Activated CD4-positive, alpha-beta memory T cell treated with anti-CD3 and anti-CD28 coated beads, Interleukin-2, amount 10 ng/mL, durations not matched to agents 7 days and 5 days (primary cell): ENCODE data around the gene ZBTB17. TPM values are rescaled to one million over a fixed set of nuclear protein-coding genes. Genes with fewer than 3 reads are reported as not detected.

Source experiments
- CTCF ChIA-PET: fragments of 350-600 bp; sonication (Branson Sonifier 250); formaldehyde crosslinking; loops from one replicate; lab custom pipeline; 2021; ENCODE audit warnings: antibody characterized with exemption, inconsistent platforms; lab: Charles Lee
- POLR2A ChIA-PET: fragments of 350-600 bp; sonication (Branson Sonifier 250); formaldehyde crosslinking; loops from one replicate; lab custom pipeline; 2021; ENCODE audit warnings: antibody characterized with exemption; lab: Charles Lee
- DNase-seq: peaks from one replicate; pipeline ENCODE4 v3.0.0-alpha.2; 2020
- H3K27ac Mint-ChIP-seq: one replicate; pipeline ENCODE4 v1.8.0; 2021; ENCODE audit warnings: mild to moderate bottlenecking, mixed read lengths
- H3K27me3 Mint-ChIP-seq: one replicate; pipeline ENCODE4 v1.8.0; 2021; ENCODE audit warnings: mixed read lengths
- H3K36me3 Mint-ChIP-seq: one replicate; pipeline ENCODE4 v1.8.0; 2021; ENCODE audit warnings: low read depth, mixed read lengths
- H3K4me1 Mint-ChIP-seq: one replicate; pipeline ENCODE4 v1.8.0; 2021; ENCODE audit warnings: mixed read lengths
- H3K4me3 Mint-ChIP-seq: one replicate; pipeline ENCODE4 v1.8.0; 2021; ENCODE audit warnings: mild to moderate bottlenecking, mixed read lengths
- H3K9me3 Mint-ChIP-seq: one replicate; pipeline ENCODE4 v1.8.0; 2021; ENCODE audit warnings: mixed read lengths
- total RNA-seq, 2 experiments: library from RNA; stranded (reverse); gene quantifications; one replicate each; pipeline ENCODE4 v1.2.3, GENCODE V29; 2021

Gene ZBTB17
- total RNA-seq, 2 experiments from 2014 or later = 43.8 to 48.0 TPM

GRCh38 chr1:15945011-15945831, 30.7 kb downstream of the ZBTB17 start:
- DNase-seq = no peak
- Mint-ChIP-seq H3K4me3 (no peak overlapping the region), H3K27ac (no peak overlapping the region), H3K9me3 (no peaks in the 10 kb centered on the region), H3K27me3 (no peaks in the 10 kb centered on the region), H3K4me1 (peaks cover 31% of the 10 kb centered on the region), H3K36me3 (peaks cover 35% of the 10 kb centered on the region)
- ChIA-PET CTCF (no interaction called here), POLR2A (no interaction called here)

- peaks cover 23% of the 10 kb centered on the region for H3K4me1 Mint-ChIP-seq
- POLR2A ChIA-PET = no interaction called here
- no peak overlapping the region for H3K4me3 Mint-ChIP-seq
Observed at GRCh38 chr1:15944308-15945010, 31.4 kb downstream of the ZBTB17 start.

GRCh38 chr1:15943992-15944307, 32.0 kb downstream of the ZBTB17 start:
- no peaks in the 10 kb centered on the region for H3K9me3 Mint-ChIP-seq
- no peak overlapping the region for H3K4me3 Mint-ChIP-seq
- H3K27me3 Mint-ChIP-seq = no peaks in the 10 kb centered on the region
- ChIA-PET POLR2A (no interaction called here), CTCF (no interaction called here)
- H3K36me3 Mint-ChIP-seq = peaks cover 45% of the 10 kb centered on the region
- DNase-seq = no peak
- peaks cover 18% of the 10 kb centered on the region for H3K4me1 Mint-ChIP-seq
- H3K27ac Mint-ChIP-seq = no peak overlapping the region

More at GRCh38 chr1:15944308-15945010, 31.4 kb downstream of the ZBTB17 start:
- Mint-ChIP-seq H3K27ac (no peak overlapping the region), H3K9me3 (no peaks in the 10 kb centered on the region), H3K27me3 (no peaks in the 10 kb centered on the region), H3K36me3 (peaks cover 41% of the 10 kb centered on the region)
- CTCF ChIA-PET = no interaction called here
- DNase-seq = no peak

GRCh38 chr1:15943328-15943991, 32.4 kb downstream of the ZBTB17 start:
- Mint-ChIP-seq H3K4me3 (no peak overlapping the region), H3K27me3 (no peaks in the 10 kb centered on the region), H3K36me3 (peaks cover 41% of the 10 kb centered on the region), H3K4me1 (peaks cover 13% of the 10 kb centered on the region), H3K27ac (no peak overlapping the region), H3K9me3 (no peaks in the 10 kb centered on the region)
- ChIA-PET CTCF (no interaction called here), POLR2A (no interaction called here)
- DNase-seq = no peak

- POLR2A ChIA-PET = interaction anchor here (1.3 kb wide), 1 partner anchor 17 kb away, joined by 4 read pairs; no protein-coding TSS in a partner anchor
Observed at GRCh38 chr1:15942661-15943327, 33.1 kb downstream of the ZBTB17 start.

GRCh38 chr1:15941899-15942660, 33.8 kb downstream of the ZBTB17 start:
- Mint-ChIP-seq H3K4me3 (no peak overlapping the region), H3K36me3 (peaks cover 42% of the 10 kb centered on the region), H3K27me3 (no peaks in the 10 kb centered on the region), H3K4me1 (peaks cover 6% of the 10 kb centered on the region), H3K27ac (no peak overlapping the region), H3K9me3 (no peaks in the 10 kb centered on the region)
- DNase-seq = no peak
- ChIA-PET CTCF (no interaction called here), POLR2A (interaction anchor here (1.3 kb wide), 1 partner anchor 17 kb away, joined by 4 read pairs; no protein-coding TSS in a partner anchor)

More at GRCh38 chr1:15942661-15943327, 33.1 kb downstream of the ZBTB17 start:
- H3K27ac Mint-ChIP-seq = no peak overlapping the region
- no peaks in the 10 kb centered on the region for H3K27me3 Mint-ChIP-seq
- H3K4me3 Mint-ChIP-seq = no peak overlapping the region
- DNase-seq = no peak
- H3K9me3 Mint-ChIP-seq = no peaks in the 10 kb centered on the region
- CTCF ChIA-PET = no interaction called here
- peaks cover 40% of the 10 kb centered on the region for H3K36me3 Mint-ChIP-seq
- peaks cover 7% of the 10 kb centered on the region for H3K4me1 Mint-ChIP-seq

- peaks cover 4% of the 10 kb centered on the region for H3K4me1 Mint-ChIP-seq
- H3K27ac Mint-ChIP-seq = no peak overlapping the region
- H3K9me3 Mint-ChIP-seq = no peaks in the 10 kb centered on the region
- POLR2A ChIA-PET = interaction anchor here (1.3 to 1.4 kb wide), 2 partner anchors 9 to 18 kb away, joined by 3 to 4 read pairs; no protein-coding TSS in a partner anchor
- H3K36me3 Mint-ChIP-seq = peaks cover 45% of the 10 kb centered on the region
- no peaks in the 10 kb centered on the region for H3K27me3 Mint-ChIP-seq
- no peak for DNase-seq
- CTCF ChIA-PET = no interaction called here
- H3K4me3 Mint-ChIP-seq = no peak overlapping the region
Observed at GRCh38 chr1:15941044-15941840, 34.7 kb downstream of the ZBTB17 start.

- no peak overlapping the region for H3K4me3 Mint-ChIP-seq
- H3K4me1 Mint-ChIP-seq = peaks cover 4% of the 10 kb centered on the region
- no peaks in the 10 kb centered on the region for H3K9me3 Mint-ChIP-seq
- ChIA-PET CTCF (no interaction called here), POLR2A (interaction anchor here (1.4 kb wide), 1 partner anchor 10 kb away, joined by 3 read pairs; no protein-coding TSS in a partner anchor)
- peaks cover 49% of the 10 kb centered on the region for H3K36me3 Mint-ChIP-seq
- no peak overlapping the region for H3K27ac Mint-ChIP-seq
- no peaks in the 10 kb centered on the region for H3K27me3 Mint-ChIP-seq
- no peak for DNase-seq
Observed at GRCh38 chr1:15940110-15941043, 35.5 kb downstream of the ZBTB17 start.

GRCh38 chr1:15939181-15940109, 36.5 kb downstream of the ZBTB17 start:
- peaks cover 56% of the 10 kb centered on the region for H3K36me3 Mint-ChIP-seq

GRCh38 chr1:15938628-15939161, 37.2 kb downstream of the ZBTB17 start:
- Mint-ChIP-seq H3K4me3 (no peak overlapping the region), H3K9me3 (no peaks in the 10 kb centered on the region), H3K4me1 (peaks cover 4% of the 10 kb centered on the region), H3K36me3 (peaks cover 63% of the 10 kb centered on the region), H3K27ac (no peak overlapping the region), H3K27me3 (no peaks in the 10 kb centered on the region)
- DNase-seq = no peak
- POLR2A ChIA-PET = interaction anchor here (1.3 kb wide), 2 partner anchors 11 to 22 kb away, joined by 3 read pairs; no protein-coding TSS in a partner anchor
- CTCF ChIA-PET = no interaction called here

More at GRCh38 chr1:15939181-15940109, 36.5 kb downstream of the ZBTB17 start:
- H3K27me3 Mint-ChIP-seq = no peaks in the 10 kb centered on the region
- no peak overlapping the region for H3K4me3 Mint-ChIP-seq
- peak overlapping the region; percentile 15 for H3K27ac Mint-ChIP-seq
- DNase-seq = no peak
- peaks cover 4% of the 10 kb centered on the region for H3K4me1 Mint-ChIP-seq
- POLR2A ChIA-PET = no interaction called here
- no peaks in the 10 kb centered on the region for H3K9me3 Mint-ChIP-seq
- CTCF ChIA-PET = no interaction called here
